Neural cell (in vitro differentiated cells): ENCODE data around the gene DNAH3.

Experiments
- CTCF ChIP-seq: fragments of 450-650 bp; IDR thresholded peaks from 2 replicates; pipeline ENCODE4 v1.5.1; 2014; ENCODE audit warnings: antibody characterized with exemption, mild to moderate bottlenecking, moderate library complexity; ENCODE audit not compliant: poor library complexity, severe bottlenecking
- EZH2 ChIP-seq: fragments of 200-600, 300-800 bp; shearing (Covaris generic), sonication (generic); IDR thresholded peaks from 2 replicates; pipeline ENCODE4 v1.6.1; 2014; ENCODE audit warnings: antibody characterized with exemption, low read length, borderline replicate concordance, mild to moderate bottlenecking; ENCODE audit not compliant: insufficient read depth, poor library complexity, severe bottlenecking
- POLR2AphosphoS5 ChIP-seq: IDR thresholded peaks from 2 replicates; pipeline ENCODE4 v1.6.1; 2012
- RAD21 ChIP-seq: fragments of 450-650 bp; conservative IDR thresholded peaks from 2 replicates; pipeline ENCODE4 v1.6.1; 2014; ENCODE audit warnings: antibody characterized with exemption, mild to moderate bottlenecking, moderate library complexity
- SMC3 ChIP-seq: fragments of 450-650 bp; conservative IDR thresholded peaks from 2 replicates; pipeline ENCODE4 v1.6.1; 2014; ENCODE audit warnings: antibody characterized with exemption, mild to moderate bottlenecking, moderate library complexity; ENCODE audit not compliant: poor library complexity

- TF ChIP-seq CTCF (no peak), POLR2AphosphoS5 (no peak), EZH2 (no peak), RAD21 (no peak), SMC3 (no peak)
Observed at GRCh38 chr16:20925751-20926150, 224.9 kb downstream of the DNAH3 start.
